GM19438 (cell line): ENCODE measurements around the gene NDOR1.

Experiments
- ATAC-seq: cut with Tn5 transposase; IDR thresholded peaks from one replicate; pipeline ENCODE4 v1.9.1; 2021; ENCODE audit warnings: low read depth; ENCODE audit not compliant: unreplicated experiment

The NDOR1 gene

GRCh38 chr9:137205126-137206069 lies at the start of gene NDOR1, which contains the start of gene TMEM203:
TSS of gene NDOR1 (plus strand) at chr9:137205700. CDS start at chr9:137205778, 78 bp downstream.
TSS of gene TMEM203 (minus strand) at chr9:137205648. CDS start at chr9:137205414, 234 bp downstream.
- no peak for ATAC-seq

GRCh38 chr9:137156567-137157375 lies 48.7 kb upstream of the NDOR1 start:
- ATAC-seq, result no peak

GRCh38 chr9:137157618-137158415 lies 47.7 kb upstream of the NDOR1 start:
- no peak for ATAC-seq

GRCh38 chr9:137158625-137159024 lies 46.9 kb upstream of the NDOR1 start:
- no peak for ATAC-seq

GRCh38 chr9:137159105-137160053 lies 46.1 kb upstream of the NDOR1 start:
- no peak for ATAC-seq

GRCh38 chr9:137160054-137160425 lies 45.5 kb upstream of the NDOR1 start:
- no peak for ATAC-seq

- no peak for ATAC-seq
Measured at GRCh38 chr9:137160716-137161557, 44.6 kb upstream of the NDOR1 start.

- ATAC-seq, result no peak
Measured at GRCh38 chr9:137161558-137162486, 43.7 kb upstream of the NDOR1 start.

- no peak for ATAC-seq
Measured at GRCh38 chr9:137162505-137163364, 42.8 kb upstream of the NDOR1 start.

GRCh38 chr9:137163365-137163715 lies 42.2 kb upstream of the NDOR1 start:
- ATAC-seq, result no peak

GRCh38 chr9:137163805-137164204 lies 41.7 kb upstream of the NDOR1 start:
- no peak for ATAC-seq

- no peak for ATAC-seq
Measured at GRCh38 chr9:137164370-137165249, 40.9 kb upstream of the NDOR1 start.

- no peak for ATAC-seq
Measured at GRCh38 chr9:137165250-137165836, 40.2 kb upstream of the NDOR1 start.

- ATAC-seq, result no peak
Measured at GRCh38 chr9:137166380-137167229, 38.9 kb upstream of the NDOR1 start.
